A549 treated with Hydrocortisone at 1 μM for 4 hours (cell line): ENCODE results near the gene CENPE. TPM values are rescaled to one million over a fixed set of nuclear protein-coding genes. Genes with fewer than 3 reads are reported as not detected.

Experiments
- total RNA-seq: library from RNA; stranded (reverse); fragments of 200-300 nt; extraction: Qiagen RNA extraction; gene quantifications from 5 replicates; pipeline ENCODE4 v1.2.3, GENCODE V29; 2022

Gene CENPE
- total RNA-seq: 5.4 to 9.7 TPM (median 6.5 TPM) in 5 replicates

GRCh38 chr4:103198111-103198765 lies at the start of gene CENPE:
Gene CENPE, minus strand, starts transcription at chr4:103198343. Its CDS starts 24 bp downstream, at chr4:103198319.

GRCh38 chr4:103099691-103100392 lies 98.3 kb downstream of the CENPE start, which contains the start of gene BDH2:
Gene BDH2, minus strand, starts transcription at chr4:103099834. Its CDS starts 3,580 bp downstream, at chr4:103096254.

DNA sequence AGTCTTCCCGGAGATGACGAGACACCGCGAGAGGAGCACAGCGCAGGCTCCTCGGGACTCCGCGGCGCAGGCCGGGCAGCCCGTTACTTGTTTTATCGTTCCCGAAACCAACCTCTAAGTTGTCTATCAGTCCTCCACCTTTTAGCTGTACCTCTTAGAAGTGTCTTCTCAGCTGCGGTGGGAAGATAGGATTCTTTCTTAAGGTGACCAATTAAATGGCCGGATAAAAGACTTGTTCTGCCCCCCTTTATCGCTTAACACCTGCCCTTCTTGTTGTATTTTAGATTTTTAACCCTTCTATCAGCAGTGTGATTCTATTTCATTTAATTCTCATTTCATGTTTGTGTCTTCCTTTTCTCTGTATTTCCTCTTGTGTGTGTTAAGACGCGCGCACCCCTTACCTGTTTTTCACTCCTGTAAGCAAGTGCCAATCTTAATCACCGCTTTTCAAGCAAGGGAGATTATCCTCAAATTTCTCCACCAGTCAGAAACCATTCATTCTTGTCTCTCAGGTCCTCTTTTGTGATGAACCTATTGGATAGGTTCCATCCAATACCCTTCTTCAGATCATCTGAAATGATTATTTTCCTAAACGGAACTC lies 121.3 kb downstream of the CENPE start, which contains the start of gene SLC9B2:
Gene SLC9B2 (minus strand): TSS at position 15 of the 601 bp plus-strand sequence. CDS start 9,211 bp downstream, outside the sequence.

Other genes with a start within 250 kb of the CENPE start
- gene SLC9B1, start 178.6 kb downstream of the CENPE start, total RNA-seq: 0.10 TPM in 1 of 5 replicates, not detected in the others
- 6.2 to 10.3 TPM (median 7.5 TPM) in 5 replicates for gene SLC9B2, start 121.6 kb downstream of the CENPE start, total RNA-seq
- gene BDH2, start 98.5 kb downstream of the CENPE start, total RNA-seq: 8.0 to 9.2 TPM (median 8.8 TPM) in 5 replicates